ENCODE measurements around the gene ADSS2. TPM values are rescaled to one million over a fixed set of nuclear protein-coding genes. Genes with fewer than 3 reads are reported as not detected.

The ADSS2 gene
- total and polyA plus RNA-seq, 7 donors, result 23.8 to 42.0 (median 30.0) TPM

GRCh38 chr1:244371242-244372141 lies 80.2 kb downstream of the ADSS2 start:
- DNase-seq, result no peak
- Histone ChIP-seq H3K4me3 (no peak overlapping the region), H3K9me3 (no peaks in the 10 kb centered on the region), H3K36me3 (no peaks in the 10 kb centered on the region), H3K27ac (no peak overlapping the region), H3K4me1 (no peaks in the 10 kb centered on the region), H3K27me3 (no peaks in the 10 kb centered on the region)
- WGBS, 2 donors, result 85 to 88% methylated on average over 11 of the region's 11 CpGs
- TF ChIP-seq POLR2A (IDR thresholded peaks at IDR 0.05) (no peak), CTCF (IDR thresholded peaks at IDR 0.05) (no peak), EP300 (IDR thresholded peaks at IDR 0.05) (no peak), POLR2AphosphoS5 (IDR thresholded peaks at IDR 0.05) (no peak)
- intact Hi-C loops (cut with DNase I), result no loop called here

DNA sequence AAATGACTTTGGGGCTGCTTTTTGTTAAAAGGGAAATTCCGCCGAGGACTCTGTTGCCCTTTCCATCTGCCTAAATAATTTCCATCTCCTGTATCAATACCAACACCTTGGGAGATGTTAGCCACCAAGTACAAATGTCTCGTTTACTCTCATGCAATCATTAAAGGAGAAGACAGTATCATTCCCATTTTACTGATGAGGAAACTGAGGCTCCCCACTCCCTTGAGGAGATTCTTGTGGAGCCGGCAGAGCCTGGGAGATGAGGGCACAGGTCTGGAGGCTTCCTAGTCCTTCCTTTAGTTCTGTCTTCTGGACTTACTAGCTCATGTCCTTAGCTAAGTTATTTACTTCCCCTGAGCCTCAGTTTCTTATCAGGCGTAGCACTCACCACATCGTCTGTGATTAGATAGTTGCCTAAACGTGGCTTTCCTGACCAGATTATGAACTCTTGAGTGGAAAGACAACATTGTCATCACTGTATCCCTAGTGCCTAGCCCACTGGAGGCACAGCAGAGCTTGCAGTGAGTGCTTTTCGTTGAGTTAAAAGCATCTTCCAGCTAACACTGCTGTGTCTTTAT lies 81.6 kb downstream of the ADSS2 start:
- Histone ChIP-seq H3K9me3 (no peaks in the 10 kb centered on the region), H3K4me3 (no peak overlapping the region), H3K27me3 (no peaks in the 10 kb centered on the region), H3K27ac (no peak overlapping the region), H3K36me3 (no peaks in the 10 kb centered on the region), H3K4me1 (no peaks in the 10 kb centered on the region)
- no peak for DNase-seq
- 86 to 87% methylated on average over 8 of the region's 8 CpGs for WGBS, 2 donors
- TF ChIP-seq POLR2A (IDR thresholded peaks at IDR 0.05), result no peak
- TF ChIP-seq EP300 (IDR thresholded peaks at IDR 0.05), result no peak
- TF ChIP-seq CTCF (IDR thresholded peaks at IDR 0.05), result no peak
- no peak for TF ChIP-seq POLR2AphosphoS5 (IDR thresholded peaks at IDR 0.05)
- intact Hi-C loops (cut with DNase I), result no loop called here

- H3K9me3 ChIP-seq, result no peaks in the 10 kb centered on the region
- TF ChIP-seq EP300 (IDR thresholded peaks at IDR 0.05) (no peak), POLR2A (IDR thresholded peaks at IDR 0.05) (no peak), CTCF (IDR thresholded peaks at IDR 0.05) (no peak), POLR2AphosphoS5 (IDR thresholded peaks at IDR 0.05) (no peak)
- H3K36me3 ChIP-seq, result no peaks in the 10 kb centered on the region
- H3K4me1 ChIP-seq, result no peaks in the 10 kb centered on the region
- H3K27me3 ChIP-seq, result no peaks in the 10 kb centered on the region
- DNase-seq, result no peak
- WGBS, 2 donors, result 59 to 79% methylated on average over 18 of the region's 18 CpGs
- H3K4me3 ChIP-seq, result no peak overlapping the region
- intact Hi-C loops (cut with DNase I), result no loop called here
- H3K27ac ChIP-seq, result no peak overlapping the region
Measured at GRCh38 chr1:244369256-244370057, 82.3 kb downstream of the ADSS2 start.

DNA sequence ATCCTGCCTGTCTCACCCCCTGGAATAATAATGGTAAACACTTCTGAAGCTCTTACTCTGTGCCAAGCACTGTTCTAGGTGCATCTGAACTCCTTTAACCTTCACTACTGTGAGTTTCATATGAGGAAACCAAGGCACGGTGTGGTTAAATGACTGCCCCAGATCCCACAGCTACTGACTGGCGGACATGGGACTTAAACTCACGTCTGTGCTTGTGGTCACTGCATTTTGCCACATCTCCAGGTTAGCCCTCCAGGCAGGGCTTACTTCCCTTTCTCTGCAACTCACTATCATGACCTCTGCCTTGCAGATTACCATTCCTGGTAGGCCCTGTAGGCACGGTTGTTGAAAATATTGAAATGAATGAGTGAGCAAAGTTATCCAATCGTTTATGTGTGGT lies 83.4 kb downstream of the ADSS2 start:
- TF ChIP-seq CTCF (IDR thresholded peaks at IDR 0.05) (no peak), POLR2A (IDR thresholded peaks at IDR 0.05) (no peak), EP300 (IDR thresholded peaks at IDR 0.05) (no peak), POLR2AphosphoS5 (IDR thresholded peaks at IDR 0.05) (no peak)
- H3K4me1 ChIP-seq, result no peaks in the 10 kb centered on the region
- H3K9me3 ChIP-seq, result no peaks in the 10 kb centered on the region
- no peaks in the 10 kb centered on the region for H3K36me3 ChIP-seq
- DNase-seq, result no peak
- H3K4me3 ChIP-seq, result no peak overlapping the region
- no peak overlapping the region for H3K27ac ChIP-seq
- 87 to 92% methylated on average over 5 of the region's 5 CpGs for WGBS, 2 donors
- no peaks in the 10 kb centered on the region for H3K27me3 ChIP-seq
- intact Hi-C loops (cut with DNase I), result no loop called here
